ENCODE data around the gene IGSF9.
"Not testable (repeated sequence)": the region's sequence is repeated elsewhere in the genome, so short reads cannot be mapped to it uniquely, and the experiment has no call there.

Gene IGSF9

DNA sequence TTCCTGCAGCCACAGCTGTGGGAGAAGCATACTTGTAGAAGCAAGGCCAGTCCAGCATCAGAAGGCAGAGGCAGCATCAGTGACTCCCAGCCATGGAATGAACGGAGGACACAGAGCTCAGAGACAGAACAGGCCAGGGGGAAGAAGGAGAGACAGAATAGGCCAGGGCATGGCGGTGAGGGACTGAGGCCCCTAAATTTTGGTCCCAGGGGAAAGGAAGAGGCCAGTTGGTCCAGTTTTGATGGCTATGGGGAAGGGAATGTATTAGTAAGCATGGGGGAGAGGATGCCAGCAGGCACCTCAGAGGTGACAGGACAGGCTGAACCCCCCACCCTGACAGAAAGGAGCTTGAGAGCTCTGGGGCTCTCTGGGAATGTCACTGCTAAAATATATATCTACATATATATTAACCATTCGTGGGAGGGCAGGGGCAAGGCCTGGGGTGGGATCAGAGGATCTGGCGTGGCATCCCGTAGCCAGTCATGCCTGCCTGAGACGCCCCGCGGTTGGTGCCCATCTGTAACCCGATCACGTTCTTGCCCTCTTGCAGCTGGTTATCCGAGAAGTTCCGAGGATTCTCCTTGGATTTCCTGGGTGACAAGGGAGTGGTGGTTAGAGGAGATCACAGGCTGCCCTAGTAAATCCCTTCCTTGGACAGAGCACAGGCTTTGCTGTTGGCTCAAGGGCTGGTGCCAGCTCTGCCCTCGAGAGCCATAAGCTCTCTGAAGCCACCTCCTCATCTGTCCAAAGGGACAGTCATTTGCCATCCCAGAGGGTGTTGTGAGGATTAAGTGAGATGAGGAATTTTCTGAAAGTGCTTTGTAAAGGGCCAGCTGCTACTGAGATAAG lies 26.8 kb downstream of the IGSF9 start:
- no peak for DNase-seq

DNA sequence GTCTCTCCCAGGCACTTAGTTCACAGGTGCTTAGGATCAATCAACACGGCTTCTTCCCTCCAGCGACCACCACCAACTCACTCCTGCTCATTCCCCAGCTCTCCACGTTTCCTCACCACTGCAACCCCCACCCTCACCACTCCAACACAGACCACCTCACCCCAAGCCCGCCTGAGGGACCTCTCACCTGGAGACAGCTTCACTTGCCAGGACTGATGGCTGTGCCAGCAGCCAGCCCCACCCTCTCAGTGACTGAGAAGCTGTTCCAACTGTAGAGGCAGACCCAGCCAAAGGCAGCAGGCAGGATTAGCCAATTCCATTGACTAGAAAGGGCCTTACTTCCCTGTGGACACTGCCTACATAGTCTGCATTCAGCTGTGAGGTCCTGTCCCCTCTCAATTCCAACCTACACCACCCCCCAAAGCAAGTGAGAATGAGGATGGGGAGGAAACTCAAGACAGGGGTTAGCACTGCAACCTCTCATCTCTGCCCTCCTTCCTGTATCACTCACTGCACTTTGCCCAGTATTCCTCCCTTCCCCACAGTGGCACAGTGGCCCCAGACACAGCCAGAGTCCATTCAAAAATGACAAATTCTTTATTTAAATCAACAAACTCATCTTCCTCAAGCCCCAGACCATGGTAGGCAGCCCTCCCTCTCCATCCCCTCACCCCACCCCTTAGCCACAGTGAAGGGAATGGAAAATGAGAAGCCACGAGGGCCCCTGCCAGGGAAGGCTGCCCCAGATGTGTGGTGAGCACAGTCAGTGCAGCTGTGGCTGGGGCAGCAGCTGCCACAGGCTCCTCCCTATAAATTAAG lies 27.7 kb downstream of the IGSF9 start:
- no peak for DNase-seq

- DNase-seq = no peak
Measured at GRCh38 chr1:159916242-159917051, 29.0 kb downstream of the IGSF9 start.

DNA sequence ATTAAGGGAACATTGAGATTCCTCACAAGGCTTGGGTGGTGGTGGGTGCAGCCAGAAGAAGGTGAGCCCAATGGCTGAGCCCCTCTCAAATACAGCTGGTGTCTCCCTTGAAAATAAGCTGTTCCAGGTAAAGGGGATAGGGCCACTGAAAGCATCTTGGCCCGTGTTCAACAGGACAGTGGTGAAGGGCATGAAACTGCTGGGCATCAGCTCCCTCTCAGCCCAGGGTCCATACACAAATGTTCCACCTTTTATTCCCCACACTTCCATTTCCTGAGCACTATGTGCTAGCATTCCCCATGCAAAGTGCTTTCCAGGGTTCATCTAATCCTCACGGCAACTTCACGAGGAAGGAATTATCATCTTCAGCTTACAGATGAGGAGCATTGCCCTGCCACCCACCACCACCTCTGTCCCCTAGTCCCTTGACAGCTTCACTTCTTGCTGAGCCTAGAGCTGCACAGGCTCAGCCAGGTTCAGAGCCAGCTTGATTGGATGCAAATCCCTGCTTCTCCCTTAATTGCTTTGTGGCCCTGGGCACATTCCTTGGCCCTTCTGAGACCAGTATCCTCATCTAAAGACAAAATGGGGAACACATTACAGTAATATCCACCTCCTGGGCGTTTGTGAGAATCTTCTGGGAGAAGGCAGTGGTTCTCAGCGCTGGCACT lies 29.7 kb downstream of the IGSF9 start:
- DNase-seq = no peak

GRCh38 chr1:159914252-159915018 lies 31.0 kb downstream of the IGSF9 start:
- DNase-seq = no peak

GRCh38 chr1:159913451-159914192 lies 31.8 kb downstream of the IGSF9 start:
- no peak for DNase-seq

DNA sequence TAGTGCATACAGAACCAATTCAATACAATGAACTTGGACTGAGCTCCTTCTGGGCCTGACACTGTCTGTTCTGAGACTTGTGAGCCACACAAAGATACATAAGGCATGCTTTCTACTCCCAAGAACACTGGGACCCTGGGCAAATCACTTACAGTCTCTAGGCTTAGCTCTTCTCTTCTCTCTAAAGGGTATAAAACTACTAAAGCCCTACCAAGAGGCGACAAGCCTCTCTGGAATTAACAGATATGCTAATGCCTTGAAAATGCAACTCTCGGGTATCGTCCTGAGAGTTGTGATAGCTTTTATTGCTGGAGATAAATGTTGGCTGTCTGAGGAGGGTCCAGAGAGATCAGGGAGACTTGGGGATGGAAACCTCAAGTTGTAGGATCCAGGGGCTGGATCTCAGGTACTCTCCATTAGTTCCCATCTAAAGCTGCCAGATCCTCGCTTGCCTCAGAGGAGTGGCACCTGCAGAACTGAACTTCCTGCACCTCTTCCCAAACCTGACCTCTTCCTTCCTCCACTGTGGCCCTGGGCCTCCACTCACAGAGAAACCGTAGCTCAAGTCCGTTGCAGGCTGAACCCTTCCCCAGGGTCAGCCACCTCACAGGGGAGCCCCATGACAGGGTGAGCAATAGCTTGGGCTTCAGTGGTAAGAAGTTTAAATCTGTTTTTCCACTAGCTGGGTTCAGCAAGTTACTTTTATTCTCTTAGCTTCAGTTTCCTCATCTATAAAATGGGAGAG lies 33.9 kb downstream of the IGSF9 start:
- no peak for DNase-seq

DNA sequence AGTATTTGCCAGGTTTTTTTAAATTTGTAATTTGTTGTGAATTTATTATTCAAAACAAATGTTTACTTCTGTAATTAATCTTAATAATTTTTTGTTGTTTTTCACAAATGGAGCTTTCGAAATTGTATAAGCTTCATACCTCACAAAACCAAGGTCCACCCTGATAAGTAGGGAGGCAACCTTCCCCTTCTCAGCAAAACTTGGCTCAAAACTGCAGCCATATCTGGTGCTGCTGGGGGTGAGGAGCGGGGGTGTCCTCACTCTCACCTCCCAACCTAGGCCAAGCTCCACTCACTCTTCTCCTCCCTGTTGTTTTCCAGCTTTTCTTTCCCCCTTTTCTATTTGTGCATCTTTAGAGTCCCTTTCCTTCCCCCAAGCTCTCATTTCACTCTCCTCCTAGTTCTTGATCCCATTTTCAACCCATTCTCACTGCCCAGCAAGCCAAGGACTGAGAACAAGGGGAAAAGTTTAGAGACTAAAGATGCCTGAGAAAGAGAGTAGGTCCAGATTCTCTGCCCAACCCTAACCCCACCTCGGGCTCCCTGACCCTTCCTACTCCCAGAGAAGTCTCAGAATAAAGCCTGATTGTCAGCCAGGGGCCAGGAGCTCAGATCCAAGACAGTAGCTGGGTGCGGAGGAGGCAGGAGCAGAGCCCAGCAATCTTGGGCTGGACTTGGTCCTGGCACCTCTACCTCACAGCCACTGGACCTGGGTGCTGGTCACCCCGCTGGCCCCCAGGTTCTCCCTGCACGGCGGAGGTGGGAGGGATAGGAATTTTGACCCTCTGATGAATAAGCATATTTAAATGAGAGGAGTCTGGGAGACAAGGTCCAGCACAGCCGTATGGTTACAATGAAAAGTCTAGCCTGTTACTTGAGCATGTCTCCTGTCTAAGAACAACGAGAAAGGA lies 37.1 kb downstream of the IGSF9 start:
- DNase-seq = no peak

- no peak for DNase-seq
Measured at GRCh38 chr1:159906960-159907359, 38.5 kb downstream of the IGSF9 start.

DNA sequence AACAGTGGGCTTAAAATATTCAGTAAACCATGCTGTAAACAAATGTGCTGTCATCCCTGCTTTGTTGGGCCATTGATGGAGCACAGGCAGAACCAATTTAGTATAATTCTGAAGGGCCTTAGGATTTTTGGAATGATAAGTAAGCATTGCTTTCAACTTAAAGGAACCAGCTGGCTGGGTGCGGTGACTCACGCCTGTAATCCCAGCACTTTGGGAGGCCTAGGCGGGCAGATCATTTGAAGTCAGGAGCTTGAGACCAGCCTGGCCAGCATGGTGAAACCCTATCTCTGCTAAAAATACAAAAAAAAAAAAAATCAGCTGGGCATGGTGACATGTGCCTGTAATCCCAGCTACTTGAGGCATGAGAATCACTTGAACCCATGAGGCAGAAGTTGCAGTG lies 41.4 kb downstream of the IGSF9 start:
- DNase-seq = not testable (repeated sequence)

GRCh38 chr1:159902541-159902940 lies 42.9 kb downstream of the IGSF9 start:
- DNase-seq = no peak

DNA sequence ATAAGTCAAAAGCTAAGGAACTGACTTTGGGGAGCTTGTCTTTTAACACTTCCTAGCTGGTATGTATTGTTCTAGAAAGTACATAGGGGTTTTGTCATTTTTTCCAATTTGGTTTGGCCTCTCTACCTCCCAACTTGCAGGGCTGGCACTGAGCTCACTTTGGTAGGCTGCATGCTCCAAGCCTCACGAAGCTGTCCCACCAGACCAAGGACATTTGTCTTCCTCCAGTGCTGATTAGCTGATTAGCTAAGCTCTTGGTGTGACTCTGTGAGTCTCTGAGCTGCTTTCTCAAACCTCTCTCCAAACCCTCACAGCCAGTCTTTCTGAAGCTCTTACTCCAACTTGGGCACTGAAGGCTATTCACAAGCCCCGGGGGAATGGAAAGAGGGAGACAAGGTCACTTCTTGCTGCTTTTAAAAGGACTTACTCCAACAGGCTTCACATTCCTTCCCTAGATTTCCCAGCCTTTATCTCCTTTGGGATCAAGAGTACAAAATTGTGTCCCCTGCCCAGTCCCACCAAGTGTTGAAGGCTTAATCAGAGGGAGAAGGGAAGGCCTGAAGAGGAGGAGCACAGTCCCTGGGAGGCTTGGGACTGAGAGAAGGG lies 44.6 kb downstream of the IGSF9 start:
- no peak for DNase-seq

GRCh38 chr1:159900086-159900680 lies 45.2 kb downstream of the IGSF9 start, which contains the start of gene CFAP45:
Gene CFAP45, minus strand, starts transcription at chr1:159900165. Its CDS starts 67 bp downstream, at chr1:159900098.
- DNase-seq = no peak

DNA sequence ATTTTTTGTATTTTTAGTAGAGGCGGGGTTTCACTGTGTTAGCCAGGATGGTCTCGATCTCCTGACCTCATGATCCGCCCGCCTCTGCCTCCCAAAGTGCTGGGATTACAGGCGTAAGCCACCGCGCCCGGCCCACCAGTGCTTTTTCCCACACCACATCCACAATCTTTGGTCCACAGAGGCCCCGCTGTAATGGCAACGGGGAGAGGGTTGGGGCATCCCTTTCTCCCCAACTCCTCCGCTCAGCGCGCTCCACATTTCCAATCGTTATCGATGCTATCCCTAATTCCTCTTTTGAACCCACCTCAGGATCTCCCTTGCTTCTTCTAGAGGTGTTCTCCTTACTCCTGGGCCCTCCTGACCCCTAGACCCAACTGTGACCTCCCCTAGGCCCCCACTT lies 45.8 kb downstream of the IGSF9 start:
- not testable (repeated sequence) for DNase-seq

DNA sequence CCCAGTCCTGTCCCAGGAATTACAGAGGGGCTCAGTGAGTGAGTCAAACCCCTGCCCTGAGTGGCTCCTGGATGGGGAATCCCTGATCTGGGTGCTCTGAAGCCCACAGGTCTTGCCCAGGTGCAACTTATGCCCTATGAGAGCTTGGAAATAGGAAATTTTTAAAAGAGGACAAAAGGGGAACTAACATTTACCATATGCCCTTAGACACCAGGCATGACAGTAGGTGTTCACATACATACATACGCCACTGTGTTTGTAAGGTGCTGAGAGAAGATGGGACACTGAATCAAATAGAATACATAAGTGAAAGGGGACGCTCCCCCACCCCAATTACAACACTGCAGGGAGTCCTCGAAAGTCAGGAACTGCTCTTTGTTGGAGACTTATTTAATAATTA lies 46.9 kb downstream of the IGSF9 start:
- no peak for DNase-seq

DNA sequence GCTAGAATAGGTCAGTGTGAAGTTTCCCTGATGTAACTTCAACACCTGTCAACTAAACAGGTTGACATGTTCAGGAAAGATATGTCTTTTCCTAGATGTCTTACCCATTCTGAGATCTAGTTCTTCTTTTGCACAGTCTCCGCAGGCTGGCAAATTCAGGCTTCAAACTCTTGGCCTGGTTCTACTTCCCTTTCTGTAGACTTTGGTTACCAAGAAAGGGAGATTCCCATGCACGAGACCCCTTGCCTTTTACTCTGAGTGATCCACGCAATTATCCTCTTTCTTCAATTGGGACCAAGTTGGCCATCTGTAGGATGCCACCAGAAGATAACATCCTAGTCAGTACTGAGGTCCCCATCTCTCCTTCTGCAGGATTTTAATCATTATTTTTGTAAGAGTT lies 47.5 kb downstream of the IGSF9 start:
- no peak for DNase-seq

DNA sequence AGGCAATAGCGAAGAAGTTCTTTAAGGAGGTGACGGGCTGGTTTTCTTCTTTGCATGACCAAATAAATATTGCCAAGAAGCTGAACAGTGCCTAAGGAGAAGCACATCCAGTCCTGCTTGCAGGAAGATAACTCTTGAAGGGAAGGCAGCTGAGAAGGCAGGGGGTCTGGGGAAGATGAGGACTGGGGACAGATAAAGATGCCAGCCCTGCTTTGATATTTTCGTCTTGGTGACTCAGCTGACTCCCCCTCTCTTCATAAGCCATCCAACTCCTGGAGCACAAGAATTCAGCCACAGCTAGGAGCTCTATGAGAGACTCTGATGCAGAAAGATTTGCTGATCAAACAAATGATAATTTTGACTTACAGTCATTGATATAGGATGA lies 48.9 kb downstream of the IGSF9 start:
- no peak for DNase-seq

- no peak for DNase-seq
Measured at GRCh38 chr1:159895836-159896545, 49.4 kb downstream of the IGSF9 start.

Measured in activated gamma-delta T cell treated with Interleukin-2 at 50 U/mL for 16 hours (primary cell).